MCF 10A (cell line): ENCODE data around the gene HCFC1. TPM values are rescaled to one million over a fixed set of nuclear protein-coding genes. Genes with fewer than 3 reads are reported as not detected.

Experiments used
- BruUV-seq: library from RNA; stranded (reverse); fragments of 400-500 nt; replicated peaks from 2 replicates; lab custom pipeline; 2021; lab: Mats Ljungman, UMichigan
- CTCF ChIA-PET: fragments of 300-600 bp; sonication (Branson Sonifier 250); formaldehyde crosslinking; extraction: SDS; loops from one replicate; lab custom pipeline; 2021; ENCODE audit warnings: antibody characterized with exemption, inconsistent platforms; lab: Yijun Ruan, JAX
- POLR2A ChIA-PET: fragments of 300-600, 350-650 bp; sonication (Branson Sonifier 250); formaldehyde crosslinking; extraction: SDS; loops from one replicate; lab custom pipeline; 2020; ENCODE audit warnings: antibody characterized with exemption, inconsistent platforms; lab: Yijun Ruan, JAX
- DNase-seq: peaks from one replicate; pipeline ENCODE4 v3.0.0-alpha.2; 2018; ENCODE audit not compliant: unreplicated experiment
- H3K27ac Mint-ChIP-seq: one replicate; pipeline ENCODE4 v1.8.0; 2022; ENCODE audit warnings: mild to moderate bottlenecking, low read depth, mixed read lengths; ENCODE audit not compliant: unreplicated experiment
- H3K27me3 Mint-ChIP-seq: one replicate; pipeline ENCODE4 v1.8.0; 2022; ENCODE audit warnings: mixed read lengths; ENCODE audit not compliant: insufficient read depth, unreplicated experiment
- H3K36me3 Mint-ChIP-seq: one replicate; pipeline ENCODE4 v1.8.0; 2022; ENCODE audit warnings: mild to moderate bottlenecking, moderate library complexity, mixed read lengths; ENCODE audit not compliant: insufficient read depth, unreplicated experiment
- H3K4me1 Mint-ChIP-seq: one replicate; pipeline ENCODE4 v1.8.0; 2022; ENCODE audit warnings: mixed read lengths; ENCODE audit not compliant: insufficient read depth, unreplicated experiment
- H3K4me3 Mint-ChIP-seq: one replicate; pipeline ENCODE4 v1.8.0; 2022; ENCODE audit warnings: mild to moderate bottlenecking, moderate library complexity, mixed read lengths; ENCODE audit not compliant: unreplicated experiment
- H3K9me3 Mint-ChIP-seq: one replicate; pipeline ENCODE4 v1.8.0; 2022; ENCODE audit warnings: mixed read lengths; ENCODE audit not compliant: unreplicated experiment
- intact Hi-C: fragments of 100-400 bp; cut with micrococcal nuclease; formaldehyde crosslinking; loops from 2 replicates; pipeline ENCODE4 v1.14.1; 2022
- total RNA-seq: library from RNA; stranded (reverse); gene quantifications from 2 replicates; pipeline ENCODE4 v1.2.3, GENCODE V29; 2022
- TF ChIP-seq, protein P1 (sequence below): fragments of 200-600 bp; IDR thresholded peaks from one replicate; pipeline ENCODE4 v1.8.0; 2022; ENCODE audit warnings: antibody characterized with exemption, mild to moderate bottlenecking; ENCODE audit not compliant: unreplicated experiment

HCFC1 gene
- total RNA-seq, 1 experiment from 2014 or later, result 44.5 TPM

DNA sequence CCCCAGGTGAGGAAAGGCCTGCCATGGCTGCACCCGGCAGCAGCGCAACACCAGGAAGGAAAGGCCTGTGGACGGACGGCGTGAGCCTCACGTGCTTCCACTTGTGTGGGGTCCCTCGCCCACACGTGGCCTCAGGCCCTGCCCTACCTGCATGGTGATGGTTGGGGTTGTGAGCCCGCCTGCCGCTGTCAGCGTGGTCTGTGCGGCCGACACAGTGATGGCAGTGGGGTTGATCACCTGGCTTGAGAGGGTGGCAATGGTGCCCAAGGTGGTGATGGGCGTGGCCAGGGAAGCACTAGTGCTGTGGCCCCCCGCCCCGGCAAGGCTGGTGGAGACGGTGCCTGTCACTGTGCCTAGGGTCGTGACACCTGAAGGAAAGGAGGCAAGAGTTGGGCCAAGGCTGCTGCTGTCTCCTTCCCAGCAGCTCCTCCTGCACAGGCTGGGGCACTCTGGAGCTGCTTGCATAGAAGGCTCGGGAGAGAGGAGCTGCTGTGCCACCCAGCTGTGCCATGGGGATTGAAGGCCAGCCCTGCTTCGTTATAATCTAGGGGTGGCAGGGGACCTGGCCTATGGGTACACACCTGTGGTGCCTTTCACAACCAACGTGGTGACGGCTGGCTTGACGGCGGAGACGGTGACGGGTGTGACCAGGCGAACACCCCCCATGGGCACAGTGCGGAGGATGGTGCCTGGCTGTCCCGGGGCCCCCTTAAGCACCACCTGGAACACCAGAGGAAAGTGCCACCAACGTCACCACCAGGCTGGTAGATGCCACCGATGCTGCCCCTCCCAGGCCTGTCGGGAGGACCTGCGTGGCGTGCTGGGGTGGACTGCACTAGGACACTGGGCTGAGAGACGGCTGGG, 15.3 kb downstream of the HCFC1 start:
- BruUV-seq, result no TSS peak
- CTCF ChIA-PET, result interaction anchor here (2.4 kb wide), 1 partner anchor 10 kb away, joined by 5 read pairs; no protein-coding TSS in a partner anchor
- intact Hi-C loops, result no loop called here

DNA sequence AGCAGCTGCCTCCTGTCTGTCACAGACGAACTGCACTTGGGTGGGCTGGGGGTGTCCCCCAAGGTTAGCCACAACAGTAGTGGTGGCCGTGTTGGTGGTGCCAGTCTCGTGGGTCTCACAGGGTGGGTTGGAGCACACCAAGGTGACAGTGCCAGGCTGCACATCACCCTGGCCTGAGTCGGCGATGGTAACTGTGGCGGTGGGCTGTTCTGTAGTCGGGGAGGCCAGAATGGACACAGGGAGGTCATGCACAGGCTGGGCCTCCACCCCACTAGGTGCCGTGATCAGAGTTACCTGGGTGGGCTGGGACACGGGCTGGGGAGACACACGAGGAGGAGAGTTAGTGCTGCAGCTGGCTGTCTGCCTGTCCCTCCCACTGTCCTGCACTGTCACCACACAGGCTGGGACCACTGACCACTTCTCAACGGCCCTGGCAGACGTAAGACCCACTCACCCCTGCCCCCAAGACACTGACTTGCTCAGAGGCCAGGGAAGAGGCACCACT, 16.3 kb downstream of the HCFC1 start:
- DNase-seq, result no peak
- intact Hi-C loops, result no loop called here
- POLR2A ChIA-PET, result no interaction called here
- Mint-ChIP-seq H3K27ac (no peak overlapping the region), H3K9me3 (no peaks in the 10 kb centered on the region), H3K27me3 (no peaks in the 10 kb centered on the region), H3K4me3 (no peak overlapping the region), H3K36me3 (peaks cover 77% of the 10 kb centered on the region), H3K4me1 (no peaks in the 10 kb centered on the region)
- TF ChIP-seq, protein P1, sequence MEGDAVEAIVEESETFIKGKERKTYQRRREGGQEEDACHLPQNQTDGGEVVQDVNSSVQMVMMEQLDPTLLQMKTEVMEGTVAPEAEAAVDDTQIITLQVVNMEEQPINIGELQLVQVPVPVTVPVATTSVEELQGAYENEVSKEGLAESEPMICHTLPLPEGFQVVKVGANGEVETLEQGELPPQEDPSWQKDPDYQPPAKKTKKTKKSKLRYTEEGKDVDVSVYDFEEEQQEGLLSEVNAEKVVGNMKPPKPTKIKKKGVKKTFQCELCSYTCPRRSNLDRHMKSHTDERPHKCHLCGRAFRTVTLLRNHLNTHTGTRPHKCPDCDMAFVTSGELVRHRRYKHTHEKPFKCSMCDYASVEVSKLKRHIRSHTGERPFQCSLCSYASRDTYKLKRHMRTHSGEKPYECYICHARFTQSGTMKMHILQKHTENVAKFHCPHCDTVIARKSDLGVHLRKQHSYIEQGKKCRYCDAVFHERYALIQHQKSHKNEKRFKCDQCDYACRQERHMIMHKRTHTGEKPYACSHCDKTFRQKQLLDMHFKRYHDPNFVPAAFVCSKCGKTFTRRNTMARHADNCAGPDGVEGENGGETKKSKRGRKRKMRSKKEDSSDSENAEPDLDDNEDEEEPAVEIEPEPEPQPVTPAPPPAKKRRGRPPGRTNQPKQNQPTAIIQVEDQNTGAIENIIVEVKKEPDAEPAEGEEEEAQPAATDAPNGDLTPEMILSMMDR, result no peak
- no TSS peak for BruUV-seq
- CTCF ChIA-PET, result interaction anchor here (0.5 kb wide), 1 partner anchor 361 kb away, joined by 3 read pairs; no protein-coding TSS in a partner anchor

More for the DNA sequence above, 15.3 kb downstream of the HCFC1 start:
- Mint-ChIP-seq H3K27me3 (no peaks in the 10 kb centered on the region), H3K27ac (no peak overlapping the region), H3K4me1 (no peaks in the 10 kb centered on the region), H3K36me3 (peaks cover 77% of the 10 kb centered on the region), H3K4me3 (no peak overlapping the region), H3K9me3 (no peaks in the 10 kb centered on the region)
- POLR2A ChIA-PET, result no interaction called here
- TF ChIP-seq, protein P1, result no peak
- no peak for DNase-seq

DNA sequence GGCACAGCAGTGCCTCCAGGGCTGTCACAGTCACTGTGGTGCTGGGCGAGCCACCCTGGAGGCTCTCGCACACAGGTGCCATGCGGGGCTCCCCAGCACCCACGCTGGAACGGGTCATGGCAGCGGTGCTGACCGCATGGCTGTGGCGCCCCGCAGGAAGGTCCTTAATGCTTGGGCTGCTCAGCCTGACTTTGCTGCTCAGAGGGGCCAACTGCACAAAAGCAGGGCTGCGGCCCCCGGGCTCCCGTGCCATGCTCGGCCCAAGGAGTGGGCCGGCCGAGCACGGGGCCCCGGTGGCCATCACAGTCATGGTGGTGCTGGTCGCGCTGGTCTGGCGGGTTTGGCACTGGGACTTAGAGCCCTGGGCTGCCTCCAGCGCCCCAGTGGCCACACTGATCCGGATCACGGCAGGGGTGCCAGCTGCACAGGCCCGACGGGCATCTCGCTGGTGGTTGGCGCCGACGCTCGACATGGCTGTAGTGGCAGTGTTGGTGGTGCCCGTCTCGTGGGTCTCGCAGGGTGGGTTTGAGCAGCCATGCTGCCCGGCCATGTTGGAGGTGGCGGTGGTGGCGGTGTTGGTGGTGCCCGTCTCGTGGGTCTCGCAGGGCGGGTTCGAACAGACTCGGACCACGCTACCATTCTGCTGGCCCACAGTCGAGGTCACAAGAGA, 16.9 kb downstream of the HCFC1 start:
- H3K4me3 Mint-ChIP-seq, result no peak overlapping the region
- intact Hi-C loops, result no loop called here
- BruUV-seq, result TSS peak; percentile 13
- ChIA-PET POLR2A (no interaction called here), CTCF (interaction anchor here (0.5 kb wide), 1 partner anchor 361 kb away, joined by 3 read pairs; no protein-coding TSS in a partner anchor)
- TF ChIP-seq, protein P1, result no peak
- H3K27me3 Mint-ChIP-seq, result no peaks in the 10 kb centered on the region
- H3K9me3 Mint-ChIP-seq, result no peaks in the 10 kb centered on the region
- no peak for DNase-seq
- H3K36me3 Mint-ChIP-seq, result peaks cover 78% of the 10 kb centered on the region
- no peaks in the 10 kb centered on the region for H3K4me1 Mint-ChIP-seq
- H3K27ac Mint-ChIP-seq, result no peak overlapping the region
